Measurements from ENCODE around the gene SOX18. TPM values are rescaled to one million over a fixed set of nuclear protein-coding genes. Genes with fewer than 3 reads are reported as not detected.

Gene SOX18
- total and polyA plus RNA-seq, 2 of the 8 experiments (the other 6 are each of a cell fraction or from before 2014, with no cell fraction given), result 0.09 TPM; not detected in 1

GRCh38 chr20:64041781-64042053 is 7.7 kb downstream of the SOX18 start (continued):
- TF ChIP-seq CHD7 (IDR thresholded peaks at IDR 0.05; ENCODE audit: insufficient replicate concordance, low read length), result no peak
- no peak for TF ChIP-seq CTCF (IDR thresholded peaks at IDR 0.05; ENCODE audit: control extremely low read depth in 1 of 3, insufficient read depth in 1 of 3, low read depth in 1 of 3, low read length in 3 of 3)
- TF ChIP-seq SP2 (IDR thresholded peaks at IDR 0.05; ENCODE audit: low read length), result no peak

All from H1 (cell line).